ENCODE data around the gene SF1. TPM values are rescaled to one million over a fixed set of nuclear protein-coding genes. Genes with fewer than 3 reads are reported as not detected.

Gene SF1
- total RNA-seq, 1 experiment from 2014 or later = 83.7 TPM

GRCh38 chr11:64746486-64746885 is 31.9 kb downstream of the SF1 start:
- no peak for DNase-seq (ENCODE audit: low read depth)

- DNase-seq (ENCODE audit: low read depth) = peak; percentile 47
These were observed 32.6 kb downstream of the SF1 start for GRCh38 chr11:64745521-64746328.

GRCh38 chr11:64745189-64745520 is 33.2 kb downstream of the SF1 start:
- DNase-seq (ENCODE audit: low read depth) = no peak

- no peak for DNase-seq (ENCODE audit: low read depth)
These were observed 33.7 kb downstream of the SF1 start for GRCh38 chr11:64744544-64745188.

- peak; percentile 45 for DNase-seq (ENCODE audit: low read depth)
These were observed 34.5 kb downstream of the SF1 start, which contains the start of gene RASGRP2 for GRCh38 chr11:64743591-64744543. Gene RASGRP2, minus strand, starts transcription at chr11:64744142. Its CDS starts 1,276 bp downstream, at chr11:64742866.

- no peak for DNase-seq (ENCODE audit: low read depth)
These were observed 35.3 kb downstream of the SF1 start for GRCh38 chr11:64742889-64743590.

- no peak for DNase-seq (ENCODE audit: low read depth)
These were observed 36.1 kb downstream of the SF1 start for GRCh38 chr11:64742087-64742888.

- DNase-seq (ENCODE audit: low read depth) = no peak
These were observed 36.8 kb downstream of the SF1 start for GRCh38 chr11:64741375-64742086.

- DNase-seq (ENCODE audit: low read depth) = no peak
These were observed 38.5 kb downstream of the SF1 start for GRCh38 chr11:64739871-64740270.

- no peak for DNase-seq (ENCODE audit: low read depth)
These were observed 41.7 kb downstream of the SF1 start for GRCh38 chr11:64736654-64737053.

GRCh38 chr11:64735725-64736259 is 42.5 kb downstream of the SF1 start:
- DNase-seq (ENCODE audit: low read depth) = no peak

GRCh38 chr11:64734811-64735724 is 43.3 kb downstream of the SF1 start:
- no peak for DNase-seq (ENCODE audit: low read depth)

GRCh38 chr11:64731601-64732000 is 46.7 kb downstream of the SF1 start:
- no peak for DNase-seq (ENCODE audit: low read depth)

GRCh38 chr11:64729851-64730382 is 48.4 kb downstream of the SF1 start:
- DNase-seq (ENCODE audit: low read depth) = no peak

- DNase-seq (ENCODE audit: low read depth) = no peak
These were observed 49.5 kb downstream of the SF1 start for GRCh38 chr11:64728757-64729365.

- no peak for DNase-seq (ENCODE audit: low read depth)
These were observed 51.3 kb downstream of the SF1 start for GRCh38 chr11:64726867-64727530.

GRCh38 chr11:64726211-64726641 is 52.1 kb downstream of the SF1 start:
- DNase-seq (ENCODE audit: low read depth) = no peak

Data from M059J (cell line).